ENCODE data around the gene C2orf76. TPM values are rescaled to one million over a fixed set of nuclear protein-coding genes. Genes with fewer than 3 reads are reported as not detected.

Gene C2orf76
- total and polyA plus RNA-seq, 10 of the 15 experiments (the other 5 are each of a cell fraction or from before 2014, with no cell fraction given): 14.0 to 46.1 (median 25.4) TPM

DNA sequence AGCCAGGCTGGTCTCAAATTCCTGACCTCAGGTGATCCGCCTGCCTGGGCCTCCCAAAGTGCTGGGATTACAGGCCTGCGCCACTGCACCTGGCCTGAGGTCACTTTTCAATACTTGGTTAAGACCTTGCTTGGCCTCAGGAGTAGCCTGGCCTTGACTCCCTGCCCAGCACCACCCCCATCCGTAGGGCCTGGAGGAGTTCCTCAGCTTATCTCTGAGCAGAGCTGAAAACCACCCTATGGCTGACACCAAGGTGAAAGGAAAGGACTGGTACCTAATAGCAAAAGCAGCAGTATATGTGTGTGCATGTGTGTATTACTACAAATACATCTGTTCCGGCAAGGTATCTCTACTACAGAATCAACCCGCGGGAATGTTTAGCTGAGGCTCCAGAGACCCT is 87.0 kb downstream of the C2orf76 start:
- intact Hi-C loops (cut with micrococcal nuclease; ENCODE audit: unreplicated experiment): no loop called here
- Histone ChIP-seq H3K79me2 (ENCODE audit: control insufficient read depth, insufficient read depth, low read length) (no peaks in the 10 kb centered on the region), H3K9ac (ENCODE audit: control insufficient read depth, insufficient read depth, low read length) (no peak overlapping the region), H3K27me3 (replicated peaks in 1 of 2; ENCODE audit: control insufficient read depth in 2 of 2, insufficient read depth in 2 of 2, low read length in 1 of 2) (no peaks in the 10 kb centered on the region), H3K36me3 (ENCODE audit: control insufficient read depth in 2 of 2, insufficient read depth in 2 of 2, low read length in 1 of 2) (no peaks in the 10 kb centered on the region), H3K4me1 (ENCODE audit: control insufficient read depth, insufficient read depth, low read length) (no peaks in the 10 kb centered on the region), H3K4me3 (no peak overlapping the region), H3K9me3 (replicated peaks; ENCODE audit: control insufficient read depth, insufficient read depth, low read length) (no peaks in the 10 kb centered on the region), H3K4me2 (ENCODE audit: control insufficient read depth, insufficient read depth) (no peak overlapping the region), H4K20me1 (ENCODE audit: control insufficient read depth, insufficient read depth) (no peaks in the 10 kb centered on the region), H3K27ac (ENCODE audit: control insufficient read depth, insufficient read depth) (no peak overlapping the region), H2AFZ (ENCODE audit: control insufficient read depth, low read depth, low read length) (no peak overlapping the region)
- SMC1A ChIA-PET (ENCODE audit: uncharacterized antibody, unreplicated experiment): interaction anchor here (1.3 kb wide), 1 partner anchor 110 kb away, joined by 3 read pairs; no protein-coding TSS in a partner anchor
- CTCF ChIA-PET: no interaction called here
- 84% methylated on average over 6 of the region's 6 CpGs for WGBS (ENCODE audit: insufficient coverage, insufficient replicate concordance, low lambda C conversion rate, missing lambda C conversion rate)
- in situ Hi-C loops (cut with MboI): no loop called here
- RAD21 ChIA-PET (ENCODE audit: unreplicated experiment): no interaction called here
- BruUV-seq (replicated peaks): no TSS peak
- TF ChIP-seq SMARCA5 (IDR thresholded peaks at IDR 0.05): no peak
- no peak for TF ChIP-seq NFIC (IDR thresholded peaks at IDR 0.05; ENCODE audit: low read depth, low read length)
- TF ChIP-seq SUZ12 (IDR thresholded peaks at IDR 0.05; ENCODE audit: unreplicated experiment): no peak
- no peak for TF ChIP-seq GATAD2B (conservative IDR thresholded peaks at IDR 0.05; ENCODE audit: low read depth)
- no peak for TF ChIP-seq MEF2A (IDR thresholded peaks at IDR 0.05; ENCODE audit: insufficient read depth, low read depth, low read length)
- no peak for TF ChIP-seq BMI1 (IDR thresholded peaks at IDR 0.05; ENCODE audit: borderline replicate concordance)
- TF ChIP-seq, protein P1, sequence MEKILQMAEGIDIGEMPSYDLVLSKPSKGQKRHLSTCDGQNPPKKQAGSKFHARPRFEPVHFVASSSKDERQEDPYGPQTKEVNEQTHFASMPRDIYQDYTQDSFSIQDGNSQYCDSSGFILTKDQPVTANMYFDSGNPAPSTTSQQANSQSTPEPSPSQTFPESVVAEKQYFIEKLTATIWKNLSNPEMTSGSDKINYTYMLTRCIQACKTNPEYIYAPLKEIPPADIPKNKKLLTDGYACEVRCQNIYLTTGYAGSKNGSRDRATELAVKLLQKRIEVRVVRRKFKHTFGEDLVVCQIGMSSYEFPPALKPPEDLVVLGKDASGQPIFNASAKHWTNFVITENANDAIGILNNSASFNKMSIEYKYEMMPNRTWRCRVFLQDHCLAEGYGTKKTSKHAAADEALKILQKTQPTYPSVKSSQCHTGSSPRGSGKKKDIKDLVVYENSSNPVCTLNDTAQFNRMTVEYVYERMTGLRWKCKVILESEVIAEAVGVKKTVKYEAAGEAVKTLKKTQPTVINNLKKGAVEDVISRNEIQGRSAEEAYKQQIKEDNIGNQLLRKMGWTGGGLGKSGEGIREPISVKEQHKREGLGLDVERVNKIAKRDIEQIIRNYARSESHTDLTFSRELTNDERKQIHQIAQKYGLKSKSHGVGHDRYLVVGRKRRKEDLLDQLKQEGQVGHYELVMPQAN (conservative IDR thresholded peaks at IDR 0.05): no peak
- no peak for TF ChIP-seq POU2F2 (IDR thresholded peaks at IDR 0.05; ENCODE audit: borderline replicate concordance, low read depth, low read length)
- TF ChIP-seq, protein P2, sequence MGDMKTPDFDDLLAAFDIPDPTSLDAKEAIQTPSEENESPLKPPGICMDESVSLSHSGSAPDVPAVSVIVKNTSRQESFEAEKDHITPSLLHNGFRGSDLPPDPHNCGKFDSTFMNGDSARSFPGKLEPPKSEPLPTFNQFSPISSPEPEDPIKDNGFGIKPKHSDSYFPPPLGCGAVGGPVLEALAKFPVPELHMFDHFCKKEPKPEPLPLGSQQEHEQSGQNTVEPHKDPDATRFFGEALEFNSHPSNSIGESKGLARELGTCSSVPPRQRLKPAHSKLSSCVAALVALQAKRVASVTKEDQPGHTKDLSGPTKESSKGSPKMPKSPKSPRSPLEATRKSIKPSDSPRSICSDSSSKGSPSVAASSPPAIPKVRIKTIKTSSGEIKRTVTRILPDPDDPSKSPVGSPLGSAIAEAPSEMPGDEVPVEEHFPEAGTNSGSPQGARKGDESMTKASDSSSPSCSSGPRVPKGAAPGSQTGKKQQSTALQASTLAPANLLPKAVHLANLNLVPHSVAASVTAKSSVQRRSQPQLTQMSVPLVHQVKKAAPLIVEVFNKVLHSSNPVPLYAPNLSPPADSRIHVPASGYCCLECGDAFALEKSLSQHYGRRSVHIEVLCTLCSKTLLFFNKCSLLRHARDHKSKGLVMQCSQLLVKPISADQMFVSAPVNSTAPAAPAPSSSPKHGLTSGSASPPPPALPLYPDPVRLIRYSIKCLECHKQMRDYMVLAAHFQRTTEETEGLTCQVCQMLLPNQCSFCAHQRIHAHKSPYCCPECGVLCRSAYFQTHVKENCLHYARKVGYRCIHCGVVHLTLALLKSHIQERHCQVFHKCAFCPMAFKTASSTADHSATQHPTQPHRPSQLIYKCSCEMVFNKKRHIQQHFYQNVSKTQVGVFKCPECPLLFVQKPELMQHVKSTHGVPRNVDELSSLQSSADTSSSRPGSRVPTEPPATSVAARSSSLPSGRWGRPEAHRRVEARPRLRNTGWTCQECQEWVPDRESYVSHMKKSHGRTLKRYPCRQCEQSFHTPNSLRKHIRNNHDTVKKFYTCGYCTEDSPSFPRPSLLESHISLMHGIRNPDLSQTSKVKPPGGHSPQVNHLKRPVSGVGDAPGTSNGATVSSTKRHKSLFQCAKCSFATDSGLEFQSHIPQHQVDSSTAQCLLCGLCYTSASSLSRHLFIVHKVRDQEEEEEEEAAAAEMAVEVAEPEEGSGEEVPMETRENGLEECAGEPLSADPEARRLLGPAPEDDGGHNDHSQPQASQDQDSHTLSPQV (IDR thresholded peaks at IDR 0.05): no peak
- TF ChIP-seq WRNIP1 (IDR thresholded peaks at IDR 0.05; ENCODE audit: borderline replicate concordance, low read depth, low read length): no peak
- no peak for TF ChIP-seq ZNF274 (IDR thresholded peaks at IDR 0.05; ENCODE audit: insufficient read depth, insufficient read length)
- TF ChIP-seq RB1 (IDR thresholded peaks at IDR 0.05; ENCODE audit: borderline replicate concordance): no peak
- TF ChIP-seq ASH2L (IDR thresholded peaks at IDR 0.05; ENCODE audit: borderline replicate concordance, low read depth): no peak
- no peak for TF ChIP-seq EED (IDR thresholded peaks at IDR 0.05; ENCODE audit: low read depth)
- TF ChIP-seq TCF12 (IDR thresholded peaks at IDR 0.05; ENCODE audit: low read depth, low read length): no peak
- no peak for TF ChIP-seq KAT2A (conservative IDR thresholded peaks at IDR 0.05; ENCODE audit: control insufficient read depth, low read depth, low read length)
- TF ChIP-seq NFYA (IDR thresholded peaks at IDR 0.05; ENCODE audit: borderline replicate concordance, low read depth, low read length): no peak
- ATAC-seq (no peak), FAIRE-seq (no peak), DNase-seq (ENCODE audit: low read depth, low spot score) (no peak)
- POLR2A ChIA-PET: interaction anchor here (0.6 kb wide), 1 partner anchor 133 kb away, joined by 7 read pairs; no protein-coding TSS in a partner anchor

All from GM12878 (cell line).